GM18502 (cell line): ENCODE results near the gene BZW1.

ENCODE experiments used
- ATAC-seq: cut with Tn5 transposase; IDR thresholded peaks from one replicate; pipeline ENCODE4 v1.9.1; 2021; ENCODE audit warnings: mild to moderate bottlenecking; ENCODE audit not compliant: unreplicated experiment, poor library complexity

BZW1 gene

GRCh38 chr2:200811333-200812121 lies at the start of gene BZW1:
Gene BZW1 (plus strand): TSS chr2:200811910. CDS start chr2:200813218, 1,308 bp downstream.
- peak; percentile 78 for ATAC-seq

- no peak for ATAC-seq
Observed at GRCh38 chr2:200762127-200762526, 49.6 kb upstream of the BZW1 start.

- no peak for ATAC-seq
Observed at GRCh38 chr2:200763422-200763821, 48.3 kb upstream of the BZW1 start.

- ATAC-seq = peak; percentile 60
Observed at GRCh38 chr2:200765139-200765951, 46.4 kb upstream of the BZW1 start.

- ATAC-seq = no peak
Observed at GRCh38 chr2:200765995-200766660, 45.6 kb upstream of the BZW1 start.

GRCh38 chr2:200767111-200767885 lies 44.4 kb upstream of the BZW1 start:
- no peak for ATAC-seq

- no peak for ATAC-seq
Observed at GRCh38 chr2:200770847-200771246, 40.9 kb upstream of the BZW1 start.

GRCh38 chr2:200772620-200773019 lies 39.1 kb upstream of the BZW1 start:
- no peak for ATAC-seq

GRCh38 chr2:200773083-200773482 lies 38.6 kb upstream of the BZW1 start:
- no peak for ATAC-seq

- no peak for ATAC-seq
Observed at GRCh38 chr2:200774920-200775319, 36.8 kb upstream of the BZW1 start.

GRCh38 chr2:200777275-200777674 lies 34.4 kb upstream of the BZW1 start:
- no peak for ATAC-seq

- no peak for ATAC-seq
Observed at GRCh38 chr2:200778038-200778437, 33.7 kb upstream of the BZW1 start.

GRCh38 chr2:200779214-200779613 lies 32.5 kb upstream of the BZW1 start:
- ATAC-seq = no peak

- ATAC-seq = no peak
Observed at GRCh38 chr2:200781616-200782015, 30.1 kb upstream of the BZW1 start.

- no peak for ATAC-seq
Observed at GRCh38 chr2:200782251-200782650, 29.5 kb upstream of the BZW1 start.

- no peak for ATAC-seq
Observed at GRCh38 chr2:200784215-200784614, 27.5 kb upstream of the BZW1 start.

- ATAC-seq = no peak
Observed at GRCh38 chr2:200786423-200786822, 25.3 kb upstream of the BZW1 start.

GRCh38 chr2:200786826-200787225 lies 24.9 kb upstream of the BZW1 start:
- ATAC-seq = no peak

- no peak for ATAC-seq
Observed at GRCh38 chr2:200787351-200788120, 24.2 kb upstream of the BZW1 start.
